GM12873 (cell line): Measurements from ENCODE around the gene GIPC1.

Experiments
- CTCF ChIP-seq: IDR thresholded peaks from 2 replicates; pipeline ENCODE4 v1.5.1; 2012; ENCODE audit warnings: low read depth, mild to moderate bottlenecking, moderate library complexity, low read length, control low read depth; ENCODE audit not compliant: insufficient read depth; ENCODE audit errors: missing control alignments

GIPC1 gene

GRCh38 chr19:14450168-14450874, 45.6 kb downstream of the GIPC1 start:
- TF ChIP-seq CTCF: no peak

- TF ChIP-seq CTCF: no peak
Observed at GRCh38 chr19:14449321-14449720, 46.6 kb downstream of the GIPC1 start.

GRCh38 chr19:14446336-14447036, 49.4 kb downstream of the GIPC1 start:
- no peak for TF ChIP-seq CTCF

- TF ChIP-seq CTCF: no peak
Observed at GRCh38 chr19:14443632-14444216, 52.2 kb downstream of the GIPC1 start.

- no peak for TF ChIP-seq CTCF
Observed at GRCh38 chr19:14442891-14443631, 52.9 kb downstream of the GIPC1 start.

- TF ChIP-seq CTCF: no peak
Observed at GRCh38 chr19:14441041-14441938, 54.6 kb downstream of the GIPC1 start.
